ENCODE data around the gene ZNF74. TPM values are rescaled to one million over a fixed set of nuclear protein-coding genes. Genes with fewer than 3 reads are reported as not detected.

The ZNF74 gene
- total RNA-seq, 4 donors from 2014 or later: 7.9 to 10.7 (median 9.2) TPM

- Histone ChIP-seq H3K27me3 (peaks cover 0 to 45% (median 3%) of the 10 kb centered on the region in 4 donors), H3K27ac (no peak overlapping the region), H3K9me3 (no peaks in the 10 kb centered on the region), H3K4me1 (peaks cover 13 to 54% (median 23%) of the 10 kb centered on the region in 3 donors), H3K36me3 (peaks cover 0 to 33% (median 0%) of the 10 kb centered on the region in 3 donors), H3K4me3 (no peak overlapping the region)
- intact Hi-C loops (cut with DNase I): no loop called here
- TF ChIP-seq POLR2A (IDR thresholded peaks at IDR 0.05) (no peak), CTCF (IDR thresholded peaks at IDR 0.05) (no peak)
- WGBS, 2 donors: 87 to 100% methylated on average over 1 to 3 of the region's 5 CpGs
- no peak for DNase-seq
Observed at GRCh38 chr22:20439928-20440575, 46.1 kb downstream of the ZNF74 start.

- H3K4me1 ChIP-seq: peaks cover 13 to 46% (median 17%) of the 10 kb centered on the region in 3 donors
- WGBS, 2 donors: 79 to 100% methylated on average over 1 to 2 of the region's 13 CpGs
Observed at GRCh38 chr22:20440637-20441591, 47.0 kb downstream of the ZNF74 start.

GRCh38 chr22:20441631-20442484 lies 47.9 kb downstream of the ZNF74 start:
- 88 to 95% methylated on average over 4 to 14 of the region's 21 CpGs for WGBS, 2 donors
- Histone ChIP-seq H3K9me3 (no peaks in the 10 kb centered on the region), H3K36me3 (peaks cover 0 to 50% (median 0%) of the 10 kb centered on the region in 3 donors), H3K4me3 (no peak overlapping the region), H3K27ac (peak overlapping the region in 3 of 4 donors; percentile 36 to 42 (median 38)), H3K4me1 (peaks cover 5 to 36% (median 11%) of the 10 kb centered on the region in 3 donors), H3K27me3 (peaks cover 0 to 27% (median 0%) of the 10 kb centered on the region in 4 donors)
- TF ChIP-seq CTCF (IDR thresholded peaks at IDR 0.05) (no peak), POLR2A (IDR thresholded peaks at IDR 0.05) (no peak)
- intact Hi-C loops (cut with DNase I): no loop called here
- DNase-seq: no peak

More at GRCh38 chr22:20440637-20441591, 47.0 kb downstream of the ZNF74 start:
- intact Hi-C loops (cut with DNase I): no loop called here
- no peak for DNase-seq
- Histone ChIP-seq H3K9me3 (no peaks in the 10 kb centered on the region), H3K4me3 (no peak overlapping the region), H3K36me3 (peaks cover 0 to 42% (median 0%) of the 10 kb centered on the region in 3 donors), H3K27me3 (peaks cover 0 to 36% (median 2%) of the 10 kb centered on the region in 4 donors), H3K27ac (peak overlapping the region in 1 of 4 donors; percentile 36)
- no peak for TF ChIP-seq POLR2A (IDR thresholded peaks at IDR 0.05)
- TF ChIP-seq CTCF (IDR thresholded peaks at IDR 0.05): no peak

- Histone ChIP-seq H3K4me3 (no peak overlapping the region), H3K4me1 (peaks cover 0 to 29% (median 6%) of the 10 kb centered on the region in 3 donors), H3K9me3 (no peaks in the 10 kb centered on the region), H3K36me3 (peaks cover 0 to 50% (median 0%) of the 10 kb centered on the region in 3 donors), H3K27ac (peak overlapping the region in 1 of 4 donors; percentile 38), H3K27me3 (peaks cover 0 to 18% (median 0%) of the 10 kb centered on the region in 4 donors)
- no peak for DNase-seq
- intact Hi-C loops (cut with DNase I): no loop called here
- WGBS, 2 donors: 70 to 75% methylated on average over 6 of the region's 7 CpGs
- TF ChIP-seq CTCF (IDR thresholded peaks at IDR 0.05) (no peak), POLR2A (IDR thresholded peaks at IDR 0.05) (no peak)
Observed at GRCh38 chr22:20442485-20443284, 48.7 kb downstream of the ZNF74 start.
